Upper lobe of left lung (tissue), 6 donors: ENCODE results near the gene EDDM3A. TPM values are rescaled to one million over a fixed set of nuclear protein-coding genes. Genes with fewer than 3 reads are reported as not detected.

Experiments
- ATAC-seq, 2 donors: fragments of 200-7000 bp; cut with Tn5 transposase; one replicate each; pipeline ENCODE4 v1.9.1; 2022; ENCODE audit warnings: mild to moderate bottlenecking in 2 of 2, moderate library complexity in 2 of 2; ENCODE audit not compliant: low FRiP score in 2 of 2
- DNase-seq, 2 donors: peaks; one replicate each; pipeline ENCODE4 v3.0.0-alpha.2; 2019 to 2020
- H3K27ac ChIP-seq, 4 donors: fragments of 200-600 bp; sonication (generic); one replicate each; pipeline ENCODE4 v1.5.1; 2016 to 2019
- H3K27me3 ChIP-seq, 4 donors: fragments of 200-600 bp; sonication (generic); one replicate each; pipeline ENCODE4 v1.5.1; 2017 to 2019
- H3K36me3 ChIP-seq, 4 donors: fragments of 200-600 bp; sonication (generic); one replicate each; pipeline ENCODE4 v1.5.1; 2016 to 2019
- H3K4me1 ChIP-seq, 4 donors: fragments of 200-600 bp; sonication (generic); one replicate each; pipeline ENCODE4 v1.5.1; 2018 to 2019
- H3K4me3 ChIP-seq, 4 donors: fragments of 200-600 bp; sonication (generic); one replicate each; pipeline ENCODE4 v1.5.1; 2017 to 2019; ENCODE audit warnings: mild to moderate bottlenecking in 2 of 4, moderate library complexity in 1 of 4
- H3K9me3 ChIP-seq, 4 donors: fragments of 200-600 bp; sonication (generic); one replicate each; pipeline ENCODE4 v1.5.1; 2018 to 2019
- EP300 ChIP-seq, 4 donors: sonication (generic); formaldehyde crosslinking; IDR thresholded peaks; one replicate each; pipeline ENCODE4 v1.5.1; 2017; ENCODE audit warnings: antibody characterized with exemption in 4 of 4, control low read depth in 2 of 4
- POLR2A ChIP-seq, 4 donors: fragments of 450-650 bp; IDR thresholded peaks; one replicate each; pipeline ENCODE4 v1.5.1; 2016 to 2017; ENCODE audit warnings: antibody characterized with exemption in 4 of 4, mild to moderate bottlenecking in 2 of 4
- POLR2AphosphoS5 ChIP-seq, 2 donors: sonication (generic); formaldehyde crosslinking; IDR thresholded peaks; one replicate each; pipeline ENCODE4 v1.5.1; 2017; ENCODE audit warnings: antibody characterized with exemption in 2 of 2
- WGBS, 2 donors: methylation state at CpG; one replicate each; pipeline ENCODE4 v1.1.5; 2017 to 2018; 5-methylcytosine and 5-hydroxymethylcytosine counted together
- total RNA-seq, 6 donors: library from RNA; depleted of rRNA in 4 of 6; stranded (reverse); fragments of >200 nt in 4 of 6; gene quantifications; one replicate each; pipeline versions ENCODE4 v1.1.0 to v1.2.1, GENCODE V29; 2016 to 2021
- TF ChIP-seq, protein P1 (sequence below), 6 experiments: fragments of 450-650 bp in 4 of 6; fragments of 200-600 bp in 2 of 6; sonication (generic) in 2 of 6; IDR thresholded peaks; one replicate each; pipeline ENCODE4 v1.5.1; 2016 to 2019; ENCODE audit warnings: antibody characterized with exemption in 6 of 6
- donor health status: DM: no; HTN: no; CAD: no; lungs with moderate emphysema.
- donor health status: DM: no; HTN: yes; CAD: no; lungs with severe emphysema.

The EDDM3A gene
- total RNA-seq, 6 donors from 2014 or later = not detected

DNA sequence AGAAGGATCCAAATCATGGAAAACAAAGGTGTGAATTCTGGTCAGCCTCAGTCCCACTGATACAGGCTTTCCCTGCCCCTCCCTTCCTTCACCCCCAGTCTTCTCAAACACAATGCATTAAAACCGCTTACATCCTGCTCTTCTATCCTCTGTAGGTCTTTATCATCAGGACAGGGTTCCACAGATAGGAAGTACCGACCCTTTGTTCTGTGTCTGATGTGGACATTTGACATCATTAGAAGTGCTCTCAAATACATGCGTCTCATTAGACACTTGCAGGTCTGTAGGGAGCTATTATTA lies 22.9 kb downstream of the EDDM3A start:
- Histone ChIP-seq H3K27me3 (no peaks in the 10 kb centered on the region), H3K27ac (no peak overlapping the region), H3K4me3 (no peak overlapping the region), H3K9me3 (no peaks in the 10 kb centered on the region), H3K4me1 (no peaks in the 10 kb centered on the region), H3K36me3 (no peaks in the 10 kb centered on the region)
- ATAC-seq = no peak
- 40 to 67% methylated on average over 3 of the region's 3 CpGs for WGBS, 2 donors
- DNase-seq = no peak
- TF ChIP-seq POLR2AphosphoS5 (IDR thresholded peaks at IDR 0.05) = no peak

GRCh38 chr14:20769421-20769820 lies 23.7 kb downstream of the EDDM3A start:
- TF ChIP-seq EP300 (IDR thresholded peaks at IDR 0.05) (no peak), POLR2A (IDR thresholded peaks at IDR 0.05) (no peak), POLR2AphosphoS5 (IDR thresholded peaks at IDR 0.05) (no peak)
- TF ChIP-seq, protein P1, sequence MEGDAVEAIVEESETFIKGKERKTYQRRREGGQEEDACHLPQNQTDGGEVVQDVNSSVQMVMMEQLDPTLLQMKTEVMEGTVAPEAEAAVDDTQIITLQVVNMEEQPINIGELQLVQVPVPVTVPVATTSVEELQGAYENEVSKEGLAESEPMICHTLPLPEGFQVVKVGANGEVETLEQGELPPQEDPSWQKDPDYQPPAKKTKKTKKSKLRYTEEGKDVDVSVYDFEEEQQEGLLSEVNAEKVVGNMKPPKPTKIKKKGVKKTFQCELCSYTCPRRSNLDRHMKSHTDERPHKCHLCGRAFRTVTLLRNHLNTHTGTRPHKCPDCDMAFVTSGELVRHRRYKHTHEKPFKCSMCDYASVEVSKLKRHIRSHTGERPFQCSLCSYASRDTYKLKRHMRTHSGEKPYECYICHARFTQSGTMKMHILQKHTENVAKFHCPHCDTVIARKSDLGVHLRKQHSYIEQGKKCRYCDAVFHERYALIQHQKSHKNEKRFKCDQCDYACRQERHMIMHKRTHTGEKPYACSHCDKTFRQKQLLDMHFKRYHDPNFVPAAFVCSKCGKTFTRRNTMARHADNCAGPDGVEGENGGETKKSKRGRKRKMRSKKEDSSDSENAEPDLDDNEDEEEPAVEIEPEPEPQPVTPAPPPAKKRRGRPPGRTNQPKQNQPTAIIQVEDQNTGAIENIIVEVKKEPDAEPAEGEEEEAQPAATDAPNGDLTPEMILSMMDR (IDR thresholded peaks at IDR 0.05) = no peak
- Histone ChIP-seq H3K4me3 (no peak overlapping the region), H3K36me3 (no peaks in the 10 kb centered on the region), H3K4me1 (peaks cover 0 to 5% (median 1%) of the 10 kb centered on the region in 4 donors), H3K27me3 (no peaks in the 10 kb centered on the region), H3K27ac (no peak overlapping the region), H3K9me3 (no peaks in the 10 kb centered on the region)
- no peak for ATAC-seq
- no peak for DNase-seq
- whole genome bisulfite sequencing, 2 donors = 68 to 71% methylated on average over 3 of the region's 3 CpGs

DNA sequence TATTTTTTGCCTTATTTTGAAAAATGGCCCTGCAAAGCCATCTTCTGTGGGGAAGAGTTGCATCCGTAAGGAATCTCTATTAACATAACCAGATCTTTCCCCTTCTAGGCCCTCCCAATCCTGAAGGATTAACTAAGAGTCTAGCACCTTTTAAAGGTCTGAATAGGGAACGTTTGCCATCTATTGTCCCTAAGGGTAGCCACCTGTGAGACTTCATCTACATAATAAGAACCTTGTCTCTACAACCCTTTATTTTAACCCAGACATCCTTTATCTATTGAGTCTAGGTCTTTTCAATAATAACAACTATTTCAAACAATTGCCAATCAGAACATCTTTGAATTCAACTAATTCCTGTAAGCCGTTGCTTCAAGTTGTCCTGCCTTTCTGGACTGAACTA lies 27.0 kb downstream of the EDDM3A start:
- Histone ChIP-seq H3K4me1 (peaks cover 0 to 10% (median 1%) of the 10 kb centered on the region in 4 donors), H3K9me3 (no peaks in the 10 kb centered on the region), H3K27me3 (no peaks in the 10 kb centered on the region), H3K4me3 (no peak overlapping the region), H3K27ac (no peak overlapping the region), H3K36me3 (no peaks in the 10 kb centered on the region)
- TF ChIP-seq POLR2AphosphoS5 (IDR thresholded peaks at IDR 0.05) = no peak
- TF ChIP-seq, protein P1 (IDR thresholded peaks at IDR 0.05) = no peak
- TF ChIP-seq EP300 (IDR thresholded peaks at IDR 0.05) = no peak
- TF ChIP-seq POLR2A (IDR thresholded peaks at IDR 0.05) = no peak
- 79 to 85% methylated on average over 3 of the region's 3 CpGs for WGBS, 2 donors
- no peak for DNase-seq
- no peak for ATAC-seq

- Histone ChIP-seq H3K36me3 (no peaks in the 10 kb centered on the region), H3K27me3 (no peaks in the 10 kb centered on the region), H3K9me3 (no peaks in the 10 kb centered on the region), H3K4me3 (no peak overlapping the region), H3K4me1 (peaks cover 0 to 10% (median 1%) of the 10 kb centered on the region in 4 donors), H3K27ac (no peak overlapping the region)
- DNase-seq = peak in 1 of 2 donors; percentile 34
- 56 to 60% methylated on average over 5 of the region's 5 CpGs for WGBS, 2 donors
- no peak for ATAC-seq
- TF ChIP-seq POLR2A (IDR thresholded peaks at IDR 0.05) (no peak), POLR2AphosphoS5 (IDR thresholded peaks at IDR 0.05) (no peak), EP300 (IDR thresholded peaks at IDR 0.05) (no peak)
- TF ChIP-seq, protein P1 (IDR thresholded peaks at IDR 0.05) = no peak
Measured at GRCh38 chr14:20774258-20774824, 28.7 kb downstream of the EDDM3A start.

DNA sequence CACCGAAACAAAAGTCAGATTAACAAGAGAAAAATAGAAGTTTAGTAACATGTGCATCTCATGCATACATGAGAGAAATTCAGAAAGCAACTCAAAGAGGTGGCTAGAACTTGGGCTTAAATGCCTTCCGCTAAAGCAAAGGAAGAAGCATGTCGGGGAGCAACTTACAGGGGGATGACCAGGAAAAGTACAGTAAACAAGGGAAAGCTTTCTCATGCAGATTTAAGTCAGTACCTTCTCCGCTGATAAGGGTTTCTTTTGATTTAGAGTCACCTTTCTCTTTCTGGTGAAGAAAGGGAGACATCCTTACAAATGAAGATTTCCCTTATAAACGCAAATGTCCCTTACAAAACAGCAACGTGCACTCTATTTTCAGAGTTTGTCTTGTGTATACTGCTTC lies 29.4 kb downstream of the EDDM3A start:
- no peaks in the 10 kb centered on the region for H3K27me3 ChIP-seq
- peaks cover 0 to 10% (median 1%) of the 10 kb centered on the region in 4 donors for H3K4me1 ChIP-seq
- no peak for ATAC-seq
- no peak for TF ChIP-seq POLR2A (IDR thresholded peaks at IDR 0.05)
- no peaks in the 10 kb centered on the region for H3K36me3 ChIP-seq
- H3K27ac ChIP-seq = no peak overlapping the region
- DNase-seq = no peak
- H3K4me3 ChIP-seq = no peak overlapping the region
- WGBS, 2 donors = 69 to 71% methylated on average over 6 of the region's 6 CpGs
- H3K9me3 ChIP-seq = no peaks in the 10 kb centered on the region

- Histone ChIP-seq H3K36me3 (no peaks in the 10 kb centered on the region), H3K27ac (no peak overlapping the region), H3K27me3 (no peaks in the 10 kb centered on the region), H3K4me1 (peaks cover 0 to 12% (median 2%) of the 10 kb centered on the region in 4 donors), H3K9me3 (no peaks in the 10 kb centered on the region), H3K4me3 (no peak overlapping the region)
- no peak for TF ChIP-seq POLR2AphosphoS5 (IDR thresholded peaks at IDR 0.05)
- no peak for TF ChIP-seq POLR2A (IDR thresholded peaks at IDR 0.05)
- TF ChIP-seq, protein P1 (IDR thresholded peaks at IDR 0.05) = no peak
- TF ChIP-seq EP300 (IDR thresholded peaks at IDR 0.05) = no peak
- DNase-seq (peak in 1 of 2 donors; percentile 28), ATAC-seq (peak in 1 of 2 donors; percentile 28)
- WGBS, 2 donors = 67 to 92% methylated on average over 1 of the region's 1 CpG
Measured at GRCh38 chr14:20775901-20776300, 30.2 kb downstream of the EDDM3A start.
